ENCODE data around the gene EMX1.

GRCh38 chr2:72883356-72883962, 33.9 kb upstream of the EMX1 start:
- TF ChIP-seq CTCF (IDR thresholded peaks at IDR 0.05): no peak
- TF ChIP-seq POLR2AphosphoS5 (IDR thresholded peaks at IDR 0.05): no peak

Data from breast epithelium (tissue), 3 donors.